ENCODE measurements around the gene MNAT1. TPM values are rescaled to one million over a fixed set of nuclear protein-coding genes. Genes with fewer than 3 reads are reported as not detected.
"Not testable (repeated sequence)": the region's sequence is repeated elsewhere in the genome, so short reads cannot be mapped to it uniquely, and the experiment has no call there.

MNAT1 gene
- total RNA-seq, 2 experiments from 2014 or later, result 36.2 to 40.3 TPM

- Mint-ChIP-seq H3K27me3 (peaks cover 55% of the 10 kb centered on the region), H3K36me3 (ENCODE audit: low read depth) (no peaks in the 10 kb centered on the region), H3K4me1 (peaks cover 16% of the 10 kb centered on the region), H3K9me3 (ENCODE audit: low read depth) (no peaks in the 10 kb centered on the region), H3K27ac (no peak overlapping the region), H3K4me3 (peak overlapping the region; percentile 77)
- peak; percentile 75 for DNase-seq
- CTCF ChIA-PET, result interaction anchor here (0.8 to 1.4 kb wide), 3 partner anchors 9 to 149 kb away, joined by 3 to 4 read pairs (median 3); no protein-coding TSS in a partner anchor
- intact Hi-C loops (cut with DNase I, micrococcal nuclease), result loop anchor here (1.0 to 5.0 kb wide), 6 partner anchors 32 to 301 kb away; partner anchors contain the start of genes SLC38A6 (in 2 of the 2) and TRMT5 (in 2 of the 2)
- POLR2A ChIA-PET, result no interaction called here
- peak; percentile 71 for ATAC-seq
Measured at GRCh38 chr14:60721326-60722106, 13.0 kb upstream of the MNAT1 start.

DNA sequence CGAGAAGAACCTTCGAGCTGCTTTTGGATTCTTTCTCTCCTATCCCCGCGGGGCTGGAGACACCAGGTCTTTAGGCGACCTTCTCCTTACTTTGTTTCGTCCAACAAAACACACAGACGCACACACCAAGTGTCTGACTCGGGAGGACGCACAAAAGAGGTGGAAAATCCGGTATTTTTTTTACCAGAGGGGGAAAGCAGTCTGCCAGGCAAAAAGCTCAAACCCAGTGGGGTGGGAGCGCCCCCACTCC lies 12.5 kb upstream of the MNAT1 start:
- POLR2A ChIA-PET, result no interaction called here
- ATAC-seq, result no peak
- CTCF ChIA-PET, result interaction anchor here (0.8 to 1.4 kb wide), 2 partner anchors 9 to 148 kb away, joined by 3 to 4 read pairs; no protein-coding TSS in a partner anchor
- Mint-ChIP-seq H3K27me3 (peaks cover 60% of the 10 kb centered on the region), H3K27ac (no peak overlapping the region), H3K4me1 (peaks cover 16% of the 10 kb centered on the region), H3K36me3 (ENCODE audit: low read depth) (no peaks in the 10 kb centered on the region), H3K9me3 (ENCODE audit: low read depth) (no peaks in the 10 kb centered on the region), H3K4me3 (peak overlapping the region; percentile 77)
- no peak for DNase-seq
- intact Hi-C loops (cut with DNase I, micrococcal nuclease), result loop anchor here (1.0 to 5.0 kb wide), 6 partner anchors 31 to 300 kb away; partner anchors contain the start of genes SLC38A6 (in 2 of the 2) and TRMT5 (in 2 of the 2)

DNA sequence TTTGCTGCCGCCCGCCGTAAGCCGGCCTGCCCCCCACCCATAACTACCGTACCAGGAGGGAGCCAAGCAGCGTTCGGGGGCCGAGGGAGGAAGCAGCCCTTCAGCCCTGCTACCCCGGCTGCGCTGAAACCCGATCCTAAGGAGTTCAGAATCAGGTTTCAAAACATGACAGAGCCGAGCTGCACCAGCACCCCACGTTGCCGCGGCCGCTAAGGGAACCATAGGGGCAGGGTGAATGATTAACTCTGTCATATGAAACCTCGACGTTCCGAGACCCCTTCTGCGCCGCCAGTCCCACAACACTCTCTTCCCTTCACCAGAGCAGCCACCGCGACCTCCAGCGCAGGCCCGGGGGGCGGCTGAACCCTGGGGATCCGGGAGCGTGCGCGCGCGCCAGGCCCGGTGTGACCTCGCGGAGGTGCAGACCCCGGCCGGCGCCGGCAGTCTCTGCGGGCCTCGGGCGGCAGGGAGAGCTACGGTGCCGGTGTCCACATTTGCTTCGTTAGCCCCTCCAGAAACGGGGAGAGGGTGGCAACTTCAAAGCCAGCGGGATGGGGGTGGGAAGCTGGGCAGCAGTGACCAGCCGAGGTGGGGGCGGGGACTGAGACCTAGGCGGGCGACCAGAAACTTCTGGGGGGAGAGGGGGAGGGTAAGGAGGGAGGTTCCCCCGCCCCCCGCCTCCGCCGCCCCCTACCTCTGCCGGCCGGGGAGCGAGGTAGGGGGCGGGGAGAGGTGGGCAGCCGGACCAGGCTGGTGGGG lies 12.0 kb upstream of the MNAT1 start:
- no peaks in the 10 kb centered on the region for H3K9me3 Mint-ChIP-seq (ENCODE audit: low read depth)
- CTCF ChIA-PET, result interaction anchor here (0.8 to 1.4 kb wide), 2 partner anchors 10 to 148 kb away, joined by 3 to 4 read pairs; no protein-coding TSS in a partner anchor
- peak overlapping the region; percentile 77 for H3K4me3 Mint-ChIP-seq
- DNase-seq (peak; percentile 49), ATAC-seq (peak; percentile 31)
- H3K36me3 Mint-ChIP-seq (ENCODE audit: low read depth), result no peaks in the 10 kb centered on the region
- no peak overlapping the region for H3K27ac Mint-ChIP-seq
- H3K4me1 Mint-ChIP-seq, result peaks cover 16% of the 10 kb centered on the region
- POLR2A ChIA-PET, result interaction anchor here (0.5 kb wide), 1 partner anchor 111 kb away, joined by 3 read pairs; no protein-coding TSS in a partner anchor
- intact Hi-C loops (cut with DNase I, micrococcal nuclease), result loop anchor here (1.0 to 5.0 kb wide), 7 partner anchors 12 to 300 kb away; partner anchors contain the start of genes SLC38A6 (in 2 of the 2), TRMT5 (in 2 of the 2) and MNAT1 (in 1 of the 2)
- peaks cover 65% of the 10 kb centered on the region for H3K27me3 Mint-ChIP-seq

DNA sequence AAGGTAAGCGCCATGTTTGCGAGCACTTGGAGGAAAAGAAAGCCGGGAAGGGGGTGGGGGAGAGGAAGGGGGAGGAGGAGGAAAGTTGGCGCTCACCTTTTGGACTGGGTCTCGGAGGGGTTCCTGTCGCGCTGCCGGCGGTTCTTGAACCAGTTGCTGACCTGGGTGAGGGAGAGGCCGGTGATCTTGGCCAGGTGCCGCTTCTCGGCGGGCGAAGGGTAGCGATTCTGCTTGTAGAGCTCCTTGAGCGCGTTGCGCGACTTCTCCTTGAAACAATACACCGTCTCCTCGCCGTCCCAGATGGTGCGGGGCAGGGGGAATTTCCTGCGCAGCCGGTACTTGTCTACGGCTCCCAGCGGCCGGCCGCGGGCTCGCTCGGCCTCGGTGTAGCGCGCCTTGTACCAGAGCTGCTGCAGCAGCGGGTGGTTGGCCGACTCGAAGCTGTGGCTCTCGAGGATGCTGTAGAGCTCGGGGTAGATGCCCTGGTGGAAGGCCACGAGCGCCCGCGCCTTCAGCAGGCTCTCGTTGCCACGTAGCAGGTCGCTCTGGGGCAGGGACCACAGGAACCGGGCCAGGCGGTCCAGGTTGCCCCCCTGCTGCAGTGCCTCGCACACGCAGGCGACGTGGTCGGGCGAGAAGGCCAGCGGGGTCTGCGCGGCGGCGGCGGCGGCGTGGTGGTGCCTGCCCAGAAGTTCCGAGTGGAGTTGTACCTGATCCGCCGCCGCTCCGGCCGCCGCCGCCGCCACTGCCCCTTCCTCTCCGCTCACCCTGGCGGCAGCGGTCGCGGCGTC lies 11.2 kb upstream of the MNAT1 start:
- peaks cover 16% of the 10 kb centered on the region for H3K4me1 Mint-ChIP-seq
- POLR2A ChIA-PET, result interaction anchor here (0.5 kb wide), 1 partner anchor 110 kb away, joined by 3 read pairs; no protein-coding TSS in a partner anchor

DNA sequence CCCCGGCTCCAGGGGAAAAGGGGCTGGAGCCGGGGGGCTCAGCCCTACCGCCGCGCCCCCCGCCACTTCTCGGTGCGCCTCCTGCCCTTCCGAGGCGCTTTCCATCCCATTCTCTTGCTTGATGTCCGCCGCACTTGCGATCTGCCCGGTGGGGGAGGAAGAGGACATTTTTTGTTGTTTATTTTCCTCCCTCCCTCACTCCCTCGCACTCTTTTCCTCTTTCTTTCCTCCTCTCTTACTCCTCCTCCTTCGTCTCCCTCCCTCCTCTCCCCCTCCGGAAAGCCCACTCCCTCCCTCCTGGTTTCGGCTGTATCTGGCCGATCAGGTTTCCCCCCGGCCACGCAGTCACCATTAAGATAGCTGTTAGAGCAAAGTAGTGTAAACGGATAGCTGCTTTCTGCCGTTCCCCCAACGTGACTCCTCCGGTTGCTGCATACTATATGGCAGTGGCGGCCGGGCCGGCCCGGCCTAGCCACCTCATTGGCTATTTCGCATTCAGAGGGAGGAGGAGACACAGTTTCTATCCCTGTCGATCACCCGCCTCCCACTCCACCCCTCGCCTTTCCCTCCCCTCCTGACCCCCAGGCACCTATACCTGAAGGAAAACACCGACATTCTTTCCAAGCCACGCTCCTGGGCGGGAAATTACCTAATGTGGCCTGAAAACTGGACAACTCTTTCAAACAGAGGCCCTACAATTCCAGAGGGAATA lies 10.5 kb upstream of the MNAT1 start, which contains the start of gene SIX4:
SIX4 (minus strand) TSS at position 445 of the 712 bp plus-strand sequence; CDS start at position 168, 277 bp downstream.
- Mint-ChIP-seq H3K27ac (no peak within 1 kb of the TSS), H3K9me3 (ENCODE audit: low read depth) (no peaks in the 10 kb centered on the region), H3K4me1 (peaks cover 16% of the 10 kb centered on the region), H3K27me3 (peaks cover 68% of the 10 kb centered on the region), H3K4me3 (peak within 1 kb of the TSS; percentile 77), H3K36me3 (ENCODE audit: low read depth) (no peaks in the 10 kb centered on the region)
- ATAC-seq (peak; percentile 38), DNase-seq (peak; percentile 47)
- CTCF ChIA-PET, result no interaction called here
- intact Hi-C loops (cut with DNase I, micrococcal nuclease), result loop anchor here (1.0 to 5.0 kb wide), 6 partner anchors 10 to 298 kb away; partner anchors contain the start of genes SLC38A6 (in 2 of the 2), TRMT5 (in 2 of the 2) and MNAT1 (in 1 of the 2)
- POLR2A ChIA-PET, result no interaction called here

More for the DNA sequence above, 11.2 kb upstream of the MNAT1 start:
- H3K4me3 Mint-ChIP-seq, result peak overlapping the region; percentile 77
- peaks cover 71% of the 10 kb centered on the region for H3K27me3 Mint-ChIP-seq
- CTCF ChIA-PET, result no interaction called here
- H3K36me3 Mint-ChIP-seq (ENCODE audit: low read depth), result no peaks in the 10 kb centered on the region
- peak; percentile 41 for ATAC-seq
- no peak overlapping the region for H3K27ac Mint-ChIP-seq
- H3K9me3 Mint-ChIP-seq (ENCODE audit: low read depth), result no peaks in the 10 kb centered on the region
- intact Hi-C loops (cut with DNase I, micrococcal nuclease), result loop anchor here (1.0 to 5.0 kb wide), 6 partner anchors 11 to 299 kb away; partner anchors contain the start of genes SLC38A6 (in 2 of the 2), TRMT5 (in 2 of the 2) and MNAT1 (in 1 of the 2)
- DNase-seq, result peak; percentile 56

GRCh38 chr14:60731291-60731690 lies 3.3 kb upstream of the MNAT1 start:
- peaks cover 36% of the 10 kb centered on the region for H3K27me3 Mint-ChIP-seq
- CTCF ChIA-PET; H3K36me3 Mint-ChIP-seq (ENCODE audit: low read depth); ATAC-seq; POLR2A ChIA-PET; H3K27ac Mint-ChIP-seq; DNase-seq; H3K9me3 Mint-ChIP-seq (ENCODE audit: low read depth); H3K4me3 Mint-ChIP-seq: not testable (repeated sequence)
- H3K4me1 Mint-ChIP-seq, result peaks cover 13% of the 10 kb centered on the region
- intact Hi-C loops (cut with DNase I, micrococcal nuclease), result loop anchor here in 1 of 2 experiments (10.0 kb wide), 1 partner anchor 486 kb away; the partner anchor contains the start of gene PPM1A

DNA sequence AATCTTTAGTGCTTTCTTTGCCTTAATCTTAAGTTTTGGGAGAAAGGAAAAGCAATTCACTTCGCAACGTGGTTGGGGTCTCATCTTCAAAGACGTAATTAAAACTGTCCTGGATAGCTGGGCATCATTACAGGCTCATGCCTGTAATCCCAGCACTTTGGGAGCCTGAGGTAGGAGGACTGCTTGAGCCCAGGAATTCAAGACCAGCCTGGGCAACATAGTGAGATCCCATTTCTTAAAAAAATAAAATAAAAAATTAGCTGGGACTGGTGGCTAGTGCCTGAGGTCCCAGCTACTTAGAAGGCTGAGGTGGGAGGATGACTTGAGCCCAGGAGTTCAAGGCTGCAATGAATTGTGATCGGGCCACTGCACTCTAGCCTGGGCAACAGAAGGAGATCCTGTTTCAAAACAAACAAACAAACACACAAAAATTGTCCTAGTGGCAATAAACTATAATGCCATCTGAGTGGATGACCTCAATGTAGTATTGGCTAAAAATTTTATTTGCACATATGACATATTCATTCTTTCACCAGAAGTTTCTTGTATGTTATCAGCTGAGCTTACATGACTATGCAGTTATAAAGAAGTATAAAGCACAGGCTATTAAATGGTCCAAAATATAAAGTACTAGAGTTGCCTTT lies 1.6 kb upstream of the MNAT1 start:
- Mint-ChIP-seq H3K27me3 (peaks cover 23% of the 10 kb centered on the region), H3K4me1 (peaks cover 15% of the 10 kb centered on the region), H3K36me3 (ENCODE audit: low read depth) (no peaks in the 10 kb centered on the region), H3K27ac (no peak overlapping the region), H3K4me3 (no peak overlapping the region), H3K9me3 (ENCODE audit: low read depth) (peaks cover 2% of the 10 kb centered on the region)
- POLR2A ChIA-PET, result no interaction called here
- no peak for ATAC-seq
- CTCF ChIA-PET, result interaction anchor here (1.2 to 2.2 kb wide), 2 partner anchors 20 to 435 kb away, joined by 3 to 7 read pairs; no protein-coding TSS in a partner anchor
- no peak for DNase-seq
- intact Hi-C loops (cut with DNase I, micrococcal nuclease), result loop anchor here in 1 of 2 experiments (10.0 kb wide), 1 partner anchor 488 kb away; the partner anchor contains the start of gene PPM1A

DNA sequence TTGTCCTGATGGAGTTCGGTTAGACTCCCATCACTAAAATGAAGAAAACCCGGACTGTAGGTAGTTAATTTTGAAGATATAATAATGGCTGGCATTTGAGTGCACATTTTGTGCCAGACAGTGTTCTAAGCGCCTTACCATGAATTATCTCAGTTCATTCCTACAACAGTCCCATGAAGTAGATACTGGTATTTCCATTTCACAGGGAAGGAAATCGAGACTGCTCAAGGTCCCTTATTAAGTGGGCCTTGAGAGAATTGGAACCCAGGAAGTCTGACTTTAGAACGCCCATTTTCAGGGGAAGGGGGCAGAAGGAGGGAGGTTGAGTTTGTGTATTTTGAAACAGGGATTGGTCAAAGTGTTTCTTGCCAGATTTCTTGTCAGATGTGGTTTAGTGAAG lies 855 bp downstream of the MNAT1 start:
- intact Hi-C loops (cut with DNase I, micrococcal nuclease), result loop anchor here (2.0 to 10.0 kb wide), 2 partner anchors 17 to 491 kb away; partner anchors contain the start of gene PPM1A (in 1 of the 2)
- Mint-ChIP-seq H3K27me3 (peaks cover 15% of the 10 kb centered on the region), H3K4me3 (peak overlapping the region; percentile 99), H3K9me3 (ENCODE audit: low read depth) (peaks cover 2% of the 10 kb centered on the region), H3K27ac (peak overlapping the region; percentile 61), H3K4me1 (peaks cover 18% of the 10 kb centered on the region), H3K36me3 (ENCODE audit: low read depth) (no peaks in the 10 kb centered on the region)
- POLR2A ChIA-PET, result no interaction called here
- CTCF ChIA-PET, result no interaction called here
- DNase-seq, result no peak
- peak; percentile 18 for ATAC-seq

- CTCF ChIA-PET, result interaction anchor here (0.5 to 0.9 kb wide), 2 partner anchors 52 to 89 kb away, joined by 3 read pairs; no protein-coding TSS in a partner anchor
- peaks cover 18% of the 10 kb centered on the region for H3K4me1 Mint-ChIP-seq
- intact Hi-C loops (cut with DNase I, micrococcal nuclease), result loop anchor here in 1 of 2 experiments (10.0 kb wide), 1 partner anchor 492 kb away; the partner anchor contains the start of gene PPM1A
- no peak for DNase-seq
- H3K27me3 Mint-ChIP-seq, result peaks cover 6% of the 10 kb centered on the region
- no peaks in the 10 kb centered on the region for H3K9me3 Mint-ChIP-seq (ENCODE audit: low read depth)
- POLR2A ChIA-PET, result interaction anchor here (0.6 kb wide), 1 partner anchor 373 kb away, joined by 3 read pairs; no protein-coding TSS in a partner anchor
- H3K27ac Mint-ChIP-seq, result no peak overlapping the region
- ATAC-seq, result no peak
- no peak overlapping the region for H3K4me3 Mint-ChIP-seq
- no peaks in the 10 kb centered on the region for H3K36me3 Mint-ChIP-seq (ENCODE audit: low read depth)
Measured at GRCh38 chr14:60736494-60736893, 1.9 kb downstream of the MNAT1 start.

Data from activated CD4-positive, alpha-beta T cell treated with anti-CD3 and anti-CD28 coated beads for 36 hours (primary cell).